ENCODE measurements around the gene C1orf122.

DNA sequence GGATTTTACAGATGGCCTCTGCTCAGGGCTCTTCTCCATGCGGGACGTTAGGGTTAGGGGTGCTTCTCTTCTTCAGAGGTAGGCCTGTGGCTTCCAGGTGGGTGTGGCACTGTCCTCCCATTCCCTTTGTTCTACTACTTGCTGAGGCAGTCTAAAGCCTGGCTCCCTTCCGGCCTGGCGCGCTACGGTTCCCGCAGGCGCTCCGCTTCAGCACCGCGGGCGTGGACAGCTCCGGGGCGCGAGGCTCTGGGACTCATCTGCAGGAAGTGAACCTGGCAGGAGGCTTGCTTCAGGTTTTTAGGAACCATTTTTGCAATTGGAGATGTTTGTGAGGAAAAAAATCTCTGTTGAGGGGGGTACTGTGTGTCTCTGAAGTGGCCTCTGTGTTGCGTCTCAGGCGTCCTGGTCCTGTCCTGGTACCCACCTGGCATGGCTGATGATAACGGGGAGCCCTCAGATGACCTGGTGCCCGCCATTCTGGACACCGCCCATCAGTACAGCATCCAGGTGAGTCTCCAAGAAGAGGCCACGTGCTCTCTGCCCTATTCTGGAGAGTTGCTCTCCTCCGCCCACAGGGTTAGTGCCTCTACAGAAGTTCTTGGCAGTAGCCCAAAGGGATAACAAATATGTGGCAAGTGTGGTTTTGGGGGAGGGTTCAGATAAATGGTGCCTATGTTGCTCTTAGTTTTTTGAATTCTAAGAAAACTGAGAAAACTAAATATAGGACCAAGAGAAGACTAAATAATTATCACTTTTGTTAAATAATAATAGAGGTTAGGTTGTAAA lies 12.1 kb upstream of the C1orf122 start:
- TF ChIP-seq, protein P1, sequence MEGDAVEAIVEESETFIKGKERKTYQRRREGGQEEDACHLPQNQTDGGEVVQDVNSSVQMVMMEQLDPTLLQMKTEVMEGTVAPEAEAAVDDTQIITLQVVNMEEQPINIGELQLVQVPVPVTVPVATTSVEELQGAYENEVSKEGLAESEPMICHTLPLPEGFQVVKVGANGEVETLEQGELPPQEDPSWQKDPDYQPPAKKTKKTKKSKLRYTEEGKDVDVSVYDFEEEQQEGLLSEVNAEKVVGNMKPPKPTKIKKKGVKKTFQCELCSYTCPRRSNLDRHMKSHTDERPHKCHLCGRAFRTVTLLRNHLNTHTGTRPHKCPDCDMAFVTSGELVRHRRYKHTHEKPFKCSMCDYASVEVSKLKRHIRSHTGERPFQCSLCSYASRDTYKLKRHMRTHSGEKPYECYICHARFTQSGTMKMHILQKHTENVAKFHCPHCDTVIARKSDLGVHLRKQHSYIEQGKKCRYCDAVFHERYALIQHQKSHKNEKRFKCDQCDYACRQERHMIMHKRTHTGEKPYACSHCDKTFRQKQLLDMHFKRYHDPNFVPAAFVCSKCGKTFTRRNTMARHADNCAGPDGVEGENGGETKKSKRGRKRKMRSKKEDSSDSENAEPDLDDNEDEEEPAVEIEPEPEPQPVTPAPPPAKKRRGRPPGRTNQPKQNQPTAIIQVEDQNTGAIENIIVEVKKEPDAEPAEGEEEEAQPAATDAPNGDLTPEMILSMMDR (conservative IDR thresholded peaks at IDR 0.05; ENCODE audit: low read depth, low read length), result no peak
- TF ChIP-seq EZH2 (IDR thresholded peaks at IDR 0.05; ENCODE audit: low read length, unreplicated experiment), result no peak

All from PC-3 (cell line).